H9 (cell line): ENCODE measurements around the gene WWC1. TPM values are rescaled to one million over a fixed set of nuclear protein-coding genes. Genes with fewer than 3 reads are reported as not detected.

Experiments used
- DNase-seq: peaks from one replicate; pipeline ENCODE4 v3.0.0-alpha.2; 2017
- H2AFZ ChIP-seq: one replicate; pipeline ENCODE4 v1.6.1; 2013; ENCODE audit warnings: mild to moderate bottlenecking, low read length, control low read depth, moderate library complexity
- H2AK5ac ChIP-seq: 2 replicates; pipeline ENCODE4 v1.6.1; 2013; ENCODE audit warnings: low read length, control low read depth, mixed read lengths; ENCODE audit not compliant: insufficient read length
- H2BK120ac ChIP-seq: one replicate; pipeline ENCODE4 v1.6.1; 2013; ENCODE audit warnings: low read depth, mild to moderate bottlenecking, low read length, control low read depth, inconsistent platforms; ENCODE audit not compliant: poor library complexity, severe bottlenecking
- H2BK12ac ChIP-seq: 2 replicates; pipeline ENCODE4 v1.6.1; 2013; ENCODE audit warnings: low read length, control low read depth, mixed read lengths, low read depth; ENCODE audit not compliant: insufficient read length
- H2BK15ac ChIP-seq: 2 replicates; pipeline ENCODE4 v1.6.1; 2013; ENCODE audit warnings: low read depth, low read length, control low read depth
- H2BK20ac ChIP-seq: one replicate; pipeline ENCODE4 v1.6.1; 2013; ENCODE audit warnings: low read depth, mild to moderate bottlenecking, low read length, control low read depth, inconsistent platforms; ENCODE audit not compliant: poor library complexity, severe bottlenecking
- H2BK5ac ChIP-seq: 2 replicates; pipeline ENCODE4 v1.6.1; 2013; ENCODE audit warnings: low read length, control low read depth, mixed read lengths; ENCODE audit not compliant: insufficient read length
- H3K14ac ChIP-seq: 2 replicates; pipeline ENCODE4 v1.6.1; 2013; ENCODE audit warnings: low read length, control low read depth; ENCODE audit not compliant: insufficient read depth
- H3K18ac ChIP-seq: 2 replicates; pipeline ENCODE4 v1.6.1; 2013; ENCODE audit warnings: low read depth, mild to moderate bottlenecking, mixed read lengths, low read length, control low read depth; ENCODE audit not compliant: insufficient read length
- H3K23ac ChIP-seq: 2 replicates; pipeline ENCODE4 v1.6.1; 2013; ENCODE audit warnings: low read length, control low read depth, mixed read lengths, low read depth; ENCODE audit not compliant: insufficient read length
- H3K23me2 ChIP-seq: 2 replicates; pipeline ENCODE4 v1.6.1; 2013; ENCODE audit warnings: low read depth, mild to moderate bottlenecking, mixed read lengths, low read length, control low read depth; ENCODE audit not compliant: insufficient read length, poor library complexity, severe bottlenecking
- H3K27ac ChIP-seq: 2 replicates; pipeline ENCODE4 v1.5.1; 2013; ENCODE audit warnings: low read length, control low read depth, mixed read lengths, low read depth; ENCODE audit not compliant: insufficient read length
- H3K27me3 ChIP-seq: 2 replicates; pipeline ENCODE4 v1.6.1; 2013; ENCODE audit warnings: low read length, control low read depth, inconsistent platforms; ENCODE audit not compliant: insufficient read depth
- H3K4ac ChIP-seq: 2 replicates; pipeline ENCODE4 v1.6.1; 2013; ENCODE audit warnings: low read depth, mild to moderate bottlenecking, control low read depth, inconsistent platforms, low read length, moderate library complexity
- H3K4me1 ChIP-seq: 2 replicates; pipeline ENCODE4 v1.6.1; 2013; ENCODE audit warnings: low read length, control low read depth, inconsistent platforms; ENCODE audit not compliant: insufficient read depth
- H3K4me2 ChIP-seq: 2 replicates; pipeline ENCODE4 v1.6.1; 2013; ENCODE audit warnings: low read length, control low read depth, mixed read lengths; ENCODE audit not compliant: insufficient read length, insufficient read depth
- H3K56ac ChIP-seq: 2 replicates; pipeline ENCODE4 v1.6.1; 2013; ENCODE audit warnings: low read depth, mild to moderate bottlenecking, mixed read lengths, low read length, control low read depth; ENCODE audit not compliant: insufficient read length
- H3K79me1 ChIP-seq: 2 replicates; pipeline ENCODE4 v1.6.1; 2013; ENCODE audit warnings: low read depth, mild to moderate bottlenecking, moderate library complexity, low read length, control low read depth, inconsistent platforms; ENCODE audit not compliant: insufficient read depth, poor library complexity, severe bottlenecking
- H3K79me2 ChIP-seq: 2 replicates; pipeline ENCODE4 v1.6.1; 2013; ENCODE audit warnings: low read length, control low read depth, inconsistent platforms; ENCODE audit not compliant: insufficient read depth
- H3K9ac ChIP-seq: 2 replicates; pipeline ENCODE4 v1.6.1; 2013; ENCODE audit warnings: low read length, control low read depth, mixed read lengths; ENCODE audit not compliant: insufficient read length; ENCODE audit errors: extremely low read depth
- H3K9me3 ChIP-seq: one replicate; pipeline ENCODE4 v1.6.1; 2013; ENCODE audit warnings: low read depth, low read length, inconsistent platforms; ENCODE audit not compliant: control insufficient read depth
- H3T11ph ChIP-seq: one replicate; pipeline ENCODE4 v1.6.1; 2013; ENCODE audit warnings: mild to moderate bottlenecking, low read length, control low read depth, inconsistent platforms
- H4K20me1 ChIP-seq: one replicate; pipeline ENCODE4 v1.6.1; 2013; ENCODE audit not compliant: control insufficient read depth, insufficient read length, insufficient read depth
- H4K5ac ChIP-seq: 2 replicates; pipeline ENCODE4 v1.6.1; 2013; ENCODE audit warnings: low read depth, mild to moderate bottlenecking, mixed read lengths, low read length, control low read depth; ENCODE audit not compliant: insufficient read length
- H4K8ac ChIP-seq: replicated peaks from 2 replicates; pipeline ENCODE4 v1.6.1; 2013; ENCODE audit warnings: low read length, control low read depth, mixed read lengths, low read depth; ENCODE audit not compliant: insufficient read length
- H4K91ac ChIP-seq: 2 replicates; pipeline ENCODE4 v1.6.1; 2013; ENCODE audit warnings: low read depth, mild to moderate bottlenecking, moderate library complexity, mixed read lengths, low read length, control low read depth; ENCODE audit not compliant: insufficient read length
- H3K27ac Mint-ChIP-seq, 3 experiments: 2 replicates in 2 of 3; 3 replicates in 1 of 3; pipeline ENCODE4 v1.8.0; 2020 to 2021; ENCODE audit warnings: mixed read lengths in 3 of 3, mild to moderate bottlenecking in 1 of 3, moderate library complexity in 1 of 3
- H3K27me3 Mint-ChIP-seq: 2 replicates; pipeline ENCODE4 v1.8.0; 2021; ENCODE audit warnings: low read depth, mild to moderate bottlenecking, moderate library complexity, mixed read lengths
- H3K36me3 Mint-ChIP-seq, 3 experiments: 2 replicates in 2 of 3; 3 replicates in 1 of 3; pipeline ENCODE4 v1.8.0; 2020 to 2021; ENCODE audit warnings: low read depth in 3 of 3, mixed read lengths in 3 of 3; ENCODE audit not compliant: insufficient read depth in 1 of 3
- H3K4me1 Mint-ChIP-seq, 2 experiments: 2 replicates each; pipeline ENCODE4 v1.8.0; 2020; ENCODE audit warnings: mixed read lengths in 2 of 2
- H3K4me3 Mint-ChIP-seq, 2 experiments: 2 replicates in 1 of 2; 3 replicates in 1 of 2; pipeline ENCODE4 v1.8.0; 2020 to 2021; ENCODE audit warnings: mild to moderate bottlenecking in 2 of 2, mixed read lengths in 2 of 2, moderate library complexity in 1 of 2
- H3K9me3 Mint-ChIP-seq, 2 experiments: 2 replicates in 1 of 2; 3 replicates in 1 of 2; pipeline ENCODE4 v1.8.0; 2020; ENCODE audit warnings: mild to moderate bottlenecking in 2 of 2, mixed read lengths in 2 of 2, moderate library complexity in 1 of 2
- CTCF ChIP-seq: fragments of 200-600 bp; sonication (generic); conservative IDR thresholded peaks from 3 replicates; pipeline ENCODE4 v1.8.0; 2021; ENCODE audit warnings: antibody characterized with exemption, mild to moderate bottlenecking
- WGBS: extraction: QIAGEN DNeasy Blood & Tissue Kit; methylation state at CpG from one replicate; pipeline ENCODE4 v1.1.7; 2013; ENCODE audit warnings: missing lambda C conversion rate, low lambda C conversion rate, mixed read lengths; ENCODE audit not compliant: insufficient read length; ENCODE audit errors: extremely low coverage; 5-methylcytosine and 5-hydroxymethylcytosine counted together
- total RNA-seq: library from RNA; stranded (reverse); gene quantifications from 2 replicates; pipeline ENCODE4 v1.2.1, GENCODE V29; 2021

The WWC1 gene
- total RNA-seq, 1 experiment from 2014 or later, result 28.2 TPM

- H3K23me2 ChIP-seq, result no peaks in the 10 kb centered on the region
- H2BK20ac ChIP-seq, result no peak overlapping the region
- no peaks in the 10 kb centered on the region for H3K79me2 ChIP-seq
- no peak overlapping the region for H2AFZ ChIP-seq
- no peaks in the 10 kb centered on the region for H3K27me3 ChIP-seq
- H2AK5ac ChIP-seq, result no peak overlapping the region
- H2BK12ac ChIP-seq, result no peak overlapping the region
- no peak overlapping the region for H3K4me2 ChIP-seq
- H2BK120ac ChIP-seq, result no peak overlapping the region
- no peak for TF ChIP-seq CTCF
- Mint-ChIP-seq H3K27me3 (no peaks in the 10 kb centered on the region), H3K9me3 (no peaks in the 10 kb centered on the region), H3K4me3 (no peak overlapping the region), H3K36me3 (peaks cover 18 to 43% (median 33%) of the 10 kb centered on the region in 3 experiments), H3K27ac (no peak overlapping the region), H3K4me1 (no peaks in the 10 kb centered on the region)
- H3K14ac ChIP-seq, result no peak overlapping the region
- WGBS, result no CpG with 5 or more reads among the region's 4 CpGs
- H4K20me1 ChIP-seq, result no peaks in the 10 kb centered on the region
- no peak overlapping the region for H3K56ac ChIP-seq
- H3K4me1 ChIP-seq, result no peaks in the 10 kb centered on the region
- H2BK15ac ChIP-seq, result no peak overlapping the region
- no peak overlapping the region for H3K9ac ChIP-seq
- no peak overlapping the region for H3K18ac ChIP-seq
- no peak overlapping the region for H4K8ac ChIP-seq
- H3K23ac ChIP-seq, result no peak overlapping the region
- no peak overlapping the region for H4K5ac ChIP-seq
- no peak overlapping the region for H3T11ph ChIP-seq
- no peak overlapping the region for H3K27ac ChIP-seq
- H3K4ac ChIP-seq, result no peak overlapping the region
- H2BK5ac ChIP-seq, result no peak overlapping the region
- no peak for DNase-seq
- H4K91ac ChIP-seq, result no peak overlapping the region
- H3K9me3 ChIP-seq, result no peaks in the 10 kb centered on the region
- H3K79me1 ChIP-seq, result no peaks in the 10 kb centered on the region
These were observed 135.8 kb downstream of the WWC1 start for GRCh38 chr5:168427224-168427623.
